ENCODE measurements around the gene ZNF195.

ZNF195 gene

GRCh38 chr11:3382613-3383285 lies 3.8 kb upstream of the ZNF195 start:
- no peak for TF ChIP-seq CTCF (IDR thresholded peaks at IDR 0.05; ENCODE audit: low read depth, low read length, missing control alignments)
- no peak overlapping the region for H3K4me3 ChIP-seq (ENCODE audit: low read depth, low read length)
- DNase-seq (ENCODE audit: low read depth): no peak
- in situ Hi-C loops (cut with HindIII; ENCODE audit: low sequenced_read_pairs): no loop called here

GRCh38 chr11:3381794-3382193 lies 2.8 kb upstream of the ZNF195 start:
- no peak for TF ChIP-seq CTCF (IDR thresholded peaks at IDR 0.05; ENCODE audit: low read depth, low read length, missing control alignments)
- in situ Hi-C loops (cut with HindIII; ENCODE audit: low sequenced_read_pairs): no loop called here
- no peak for DNase-seq (ENCODE audit: low read depth)
- H3K4me3 ChIP-seq (ENCODE audit: low read depth, low read length): no peak overlapping the region

GRCh38 chr11:3380706-3381545 lies 2.0 kb upstream of the ZNF195 start:
- H3K4me3 ChIP-seq (ENCODE audit: low read depth, low read length): no peak overlapping the region
- in situ Hi-C loops (cut with HindIII; ENCODE audit: low sequenced_read_pairs): no loop called here
- no peak for TF ChIP-seq CTCF (IDR thresholded peaks at IDR 0.05; ENCODE audit: low read depth, low read length, missing control alignments)
- DNase-seq (ENCODE audit: low read depth): no peak

- no peak for DNase-seq (ENCODE audit: low read depth)
- no peak overlapping the region for H3K4me3 ChIP-seq (ENCODE audit: low read depth, low read length)
- no peak for TF ChIP-seq CTCF (IDR thresholded peaks at IDR 0.05; ENCODE audit: low read depth, low read length, missing control alignments)
- in situ Hi-C loops (cut with HindIII; ENCODE audit: low sequenced_read_pairs): no loop called here
Observed at GRCh38 chr11:3375552-3375951, 3.4 kb downstream of the ZNF195 start.

GRCh38 chr11:3370311-3370870 lies 8.6 kb downstream of the ZNF195 start:
- in situ Hi-C loops (cut with HindIII; ENCODE audit: low sequenced_read_pairs): no loop called here
- TF ChIP-seq CTCF (IDR thresholded peaks at IDR 0.05; ENCODE audit: low read depth, low read length, missing control alignments): no peak
- no peak overlapping the region for H3K4me3 ChIP-seq (ENCODE audit: low read depth, low read length)
- no peak for DNase-seq (ENCODE audit: low read depth)

GRCh38 chr11:3369366-3369765 lies 9.6 kb downstream of the ZNF195 start:
- no peak for DNase-seq (ENCODE audit: low read depth)
- TF ChIP-seq CTCF (IDR thresholded peaks at IDR 0.05; ENCODE audit: low read depth, low read length, missing control alignments): no peak
- in situ Hi-C loops (cut with HindIII; ENCODE audit: low sequenced_read_pairs): no loop called here
- no peak overlapping the region for H3K4me3 ChIP-seq (ENCODE audit: low read depth, low read length)

Measured in astrocyte of the cerebellum (primary cell).